Stimulated activated naive CD8-positive, alpha-beta T cell treated with anti-CD3 and anti-CD28 coated beads, Interleukin-15, amount 100 ng/mL, for 72 hours (primary cell): Measurements from ENCODE around the gene OLFM3.

Experiments
- ATAC-seq: fragments of 150-1000 bp; cut with Tn5 transposase; 2 replicates; pipeline ENCODE4 v1.10.0; 2021; ENCODE audit warnings: mild to moderate bottlenecking, moderate library complexity
- DNase-seq, 2 donors: peaks; one replicate each; pipeline ENCODE4 v3.0.0; 2021 to 2022
- H3K27ac Mint-ChIP-seq, 2 donors: one replicate each; pipeline ENCODE4 v1.8.0; 2022; ENCODE audit warnings: mild to moderate bottlenecking in 2 of 2, mixed read lengths in 2 of 2, moderate library complexity in 2 of 2
- H3K27me3 Mint-ChIP-seq: one replicate; pipeline ENCODE4 v1.8.0; 2022; ENCODE audit warnings: mixed read lengths
- H3K4me1 Mint-ChIP-seq: one replicate; pipeline ENCODE4 v1.8.0; 2022; ENCODE audit warnings: mild to moderate bottlenecking, mixed read lengths
- H3K4me3 Mint-ChIP-seq, 2 donors: one replicate each; pipeline ENCODE4 v1.8.0; 2022; ENCODE audit warnings: mild to moderate bottlenecking in 2 of 2, mixed read lengths in 2 of 2, moderate library complexity in 1 of 2
- H3K9me3 Mint-ChIP-seq, 2 donors: one replicate each; pipeline ENCODE4 v1.8.0; 2022; ENCODE audit warnings: mixed read lengths in 2 of 2

OLFM3 gene

GRCh38 chr1:101965341-101965740 lies 31.4 kb downstream of the OLFM3 start:
- no peak for DNase-seq
- H3K4me3 Mint-ChIP-seq, result no peak overlapping the region
- ATAC-seq, result no peak
- H3K27ac Mint-ChIP-seq, result no peak overlapping the region
- no peaks in the 10 kb centered on the region for H3K9me3 Mint-ChIP-seq
- no peaks in the 10 kb centered on the region for H3K27me3 Mint-ChIP-seq
- H3K4me1 Mint-ChIP-seq, result no peaks in the 10 kb centered on the region

DNA sequence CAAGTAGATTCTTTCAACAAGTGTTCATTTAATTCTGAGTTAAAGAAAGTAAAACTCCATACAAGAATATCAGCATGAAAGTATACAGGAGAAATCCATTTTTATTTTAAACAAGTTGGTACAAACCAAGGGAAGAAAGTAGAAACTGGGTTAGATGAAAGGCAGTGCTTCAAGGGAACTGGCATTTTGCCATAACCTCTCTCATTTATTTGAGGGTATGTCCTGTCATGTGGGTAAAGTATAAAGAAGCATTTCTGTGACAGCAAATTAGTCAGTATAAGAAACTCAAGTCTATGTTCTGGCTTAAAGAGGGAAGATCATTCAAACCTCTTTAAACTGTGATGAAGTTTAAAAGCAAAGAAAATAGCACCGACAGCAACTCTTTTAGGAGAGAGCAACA lies 32.0 kb downstream of the OLFM3 start:
- no peak for DNase-seq
- Mint-ChIP-seq H3K4me3 (no peak overlapping the region), H3K9me3 (no peaks in the 10 kb centered on the region), H3K27ac (no peak overlapping the region), H3K4me1 (no peaks in the 10 kb centered on the region), H3K27me3 (no peaks in the 10 kb centered on the region)
- ATAC-seq, result no peak

- Mint-ChIP-seq H3K4me3 (no peak overlapping the region), H3K27me3 (no peaks in the 10 kb centered on the region), H3K27ac (no peak overlapping the region), H3K4me1 (no peaks in the 10 kb centered on the region), H3K9me3 (no peaks in the 10 kb centered on the region)
- DNase-seq (no peak), ATAC-seq (no peak)
Observed at GRCh38 chr1:101960142-101960541, 36.6 kb downstream of the OLFM3 start.

GRCh38 chr1:101959456-101959855 lies 37.3 kb downstream of the OLFM3 start:
- Mint-ChIP-seq H3K27ac (no peak overlapping the region), H3K9me3 (no peaks in the 10 kb centered on the region), H3K27me3 (no peaks in the 10 kb centered on the region), H3K4me3 (no peak overlapping the region), H3K4me1 (no peaks in the 10 kb centered on the region)
- DNase-seq (no peak), ATAC-seq (no peak)

DNA sequence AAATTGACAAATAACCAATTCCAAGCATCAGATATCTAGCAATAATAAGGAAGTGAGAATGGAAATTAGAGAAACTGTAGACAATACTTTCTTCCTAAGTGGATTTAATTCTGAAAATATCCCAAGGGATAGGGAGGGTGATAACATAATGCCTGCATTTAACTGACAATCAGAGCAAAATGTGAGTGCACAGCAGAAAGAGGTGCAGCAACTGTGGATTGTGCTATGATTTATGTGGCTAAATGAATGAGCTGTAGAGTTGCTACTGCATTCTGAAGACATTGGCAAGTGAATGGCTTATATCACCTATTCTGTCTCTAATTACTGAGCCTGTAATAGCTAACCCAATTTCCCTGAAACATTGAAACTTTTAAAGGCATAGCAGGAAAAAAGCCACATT lies 39.0 kb downstream of the OLFM3 start:
- DNase-seq (no peak), ATAC-seq (no peak)
- Mint-ChIP-seq H3K4me1 (no peaks in the 10 kb centered on the region), H3K4me3 (no peak overlapping the region), H3K27me3 (no peaks in the 10 kb centered on the region), H3K9me3 (no peaks in the 10 kb centered on the region), H3K27ac (no peak overlapping the region)

DNA sequence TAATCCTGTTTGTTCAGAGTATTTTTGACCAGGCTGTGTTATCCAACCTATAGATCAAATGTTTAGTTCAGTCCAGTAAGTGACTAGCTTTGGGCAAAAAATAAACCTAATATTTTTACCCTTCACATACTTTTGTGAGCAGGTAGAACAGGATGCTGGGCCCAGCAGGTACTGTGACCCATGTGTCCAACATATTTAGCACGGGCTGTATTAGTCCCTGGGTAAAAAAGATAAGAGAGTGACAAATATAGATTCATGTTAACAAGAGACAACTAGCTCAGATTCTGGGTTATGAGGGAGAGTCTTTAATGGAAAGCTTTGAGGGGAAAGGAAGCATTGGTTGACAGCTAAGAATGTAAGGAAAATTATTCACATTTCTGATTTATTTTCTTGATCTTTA lies 43.1 kb downstream of the OLFM3 start:
- ATAC-seq (no peak), DNase-seq (no peak)
- no peak overlapping the region for H3K27ac Mint-ChIP-seq
- no peak overlapping the region for H3K4me3 Mint-ChIP-seq
- no peaks in the 10 kb centered on the region for H3K9me3 Mint-ChIP-seq
- no peaks in the 10 kb centered on the region for H3K27me3 Mint-ChIP-seq
- no peaks in the 10 kb centered on the region for H3K4me1 Mint-ChIP-seq

GRCh38 chr1:101945884-101946283 lies 50.8 kb downstream of the OLFM3 start:
- DNase-seq, result no peak
- Mint-ChIP-seq H3K4me1 (no peaks in the 10 kb centered on the region), H3K4me3 (no peak overlapping the region), H3K27me3 (no peaks in the 10 kb centered on the region), H3K27ac (no peak overlapping the region), H3K9me3 (no peaks in the 10 kb centered on the region)
- no peak for ATAC-seq

DNA sequence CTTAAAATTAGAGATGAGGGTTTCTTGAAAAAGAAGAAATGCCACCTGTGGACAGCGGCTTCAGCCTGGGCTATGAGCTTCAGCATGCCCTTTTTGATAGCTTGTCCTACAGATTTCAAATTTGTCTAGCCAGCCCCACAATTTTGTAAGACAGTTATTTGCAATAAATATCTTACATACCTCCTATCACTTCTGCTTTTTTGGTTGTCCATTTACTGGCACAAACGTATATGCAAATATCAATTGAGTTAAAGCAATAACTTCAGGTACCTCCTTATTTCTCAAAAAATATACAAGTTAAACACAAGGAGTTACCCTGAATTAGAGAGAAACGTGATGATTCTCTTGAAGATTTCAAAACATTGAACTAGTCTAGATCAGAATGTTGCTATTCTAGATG lies 53.5 kb downstream of the OLFM3 start:
- Mint-ChIP-seq H3K4me1 (no peaks in the 10 kb centered on the region), H3K27me3 (no peaks in the 10 kb centered on the region), H3K9me3 (no peaks in the 10 kb centered on the region), H3K4me3 (no peak overlapping the region), H3K27ac (no peak overlapping the region)
- no peak for ATAC-seq
- no peak for DNase-seq

- DNase-seq (no peak), ATAC-seq (no peak)
- Mint-ChIP-seq H3K4me3 (no peak overlapping the region), H3K27ac (no peak overlapping the region), H3K4me1 (no peaks in the 10 kb centered on the region), H3K27me3 (no peaks in the 10 kb centered on the region), H3K9me3 (peaks cover 0 to 5% of the 10 kb centered on the region in 2 donors)
Observed at GRCh38 chr1:101942516-101943193, 54.1 kb downstream of the OLFM3 start.

- H3K4me3 Mint-ChIP-seq, result no peak overlapping the region
- H3K4me1 Mint-ChIP-seq, result no peaks in the 10 kb centered on the region
- H3K27me3 Mint-ChIP-seq, result no peaks in the 10 kb centered on the region
- ATAC-seq (no peak), DNase-seq (no peak)
- H3K27ac Mint-ChIP-seq, result no peak overlapping the region
- H3K9me3 Mint-ChIP-seq, result peaks cover 0 to 9% of the 10 kb centered on the region in 2 donors
Observed at GRCh38 chr1:101938681-101939080, 58.0 kb downstream of the OLFM3 start.

DNA sequence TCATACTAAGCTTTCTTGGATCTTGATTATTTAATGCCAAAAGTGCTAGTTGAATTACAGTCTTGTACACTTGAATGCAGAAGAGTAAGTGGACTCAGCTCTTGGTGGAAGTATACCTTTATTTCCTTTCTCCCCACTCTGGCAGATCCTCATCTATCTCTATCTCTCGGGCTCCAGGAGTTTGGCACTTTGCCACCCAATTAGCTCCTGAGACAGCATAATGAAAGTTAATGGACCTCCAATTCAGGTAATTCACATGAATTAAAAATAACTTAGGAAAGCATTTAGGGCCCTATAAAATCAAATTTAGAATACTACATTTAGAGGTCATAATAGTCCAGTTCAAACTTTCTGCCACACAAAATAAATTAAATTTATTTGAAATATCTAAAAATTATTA lies 67.4 kb downstream of the OLFM3 start:
- Mint-ChIP-seq H3K9me3 (peaks cover 8 to 9% of the 10 kb centered on the region in 2 donors), H3K4me1 (no peaks in the 10 kb centered on the region), H3K4me3 (no peak overlapping the region), H3K27ac (no peak overlapping the region), H3K27me3 (no peaks in the 10 kb centered on the region)
- ATAC-seq (no peak), DNase-seq (no peak)

- ATAC-seq (no peak), DNase-seq (no peak)
- peaks cover 8 to 9% of the 10 kb centered on the region in 2 donors for H3K9me3 Mint-ChIP-seq
- H3K27me3 Mint-ChIP-seq, result no peaks in the 10 kb centered on the region
- H3K27ac Mint-ChIP-seq, result no peak overlapping the region
- no peak overlapping the region for H3K4me3 Mint-ChIP-seq
- no peaks in the 10 kb centered on the region for H3K4me1 Mint-ChIP-seq
Observed at GRCh38 chr1:101928829-101929228, 67.9 kb downstream of the OLFM3 start.

DNA sequence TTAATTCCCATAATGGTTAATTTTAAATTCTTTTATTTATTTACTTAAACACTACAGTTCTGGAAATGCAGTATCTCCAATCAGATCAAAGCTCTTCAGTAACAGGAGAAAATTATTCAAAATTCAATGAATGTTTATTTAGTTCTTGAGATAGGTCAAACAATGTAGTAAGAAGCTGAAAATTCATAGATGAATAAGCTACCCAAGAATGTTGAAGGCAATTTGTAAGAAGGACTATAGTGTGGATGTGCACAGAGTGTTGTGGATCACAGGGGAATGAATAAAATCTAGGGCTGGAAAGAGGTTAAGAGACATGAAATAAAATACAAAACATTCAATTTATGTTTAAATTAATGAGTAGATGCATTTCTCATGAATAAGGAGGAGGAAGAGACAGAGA lies 72.0 kb downstream of the OLFM3 start:
- no peak for ATAC-seq
- no peaks in the 10 kb centered on the region for H3K27me3 Mint-ChIP-seq
- no peak overlapping the region for H3K27ac Mint-ChIP-seq
- no peak for DNase-seq
- no peaks in the 10 kb centered on the region for H3K9me3 Mint-ChIP-seq
- no peaks in the 10 kb centered on the region for H3K4me1 Mint-ChIP-seq
- H3K4me3 Mint-ChIP-seq, result no peak overlapping the region

DNA sequence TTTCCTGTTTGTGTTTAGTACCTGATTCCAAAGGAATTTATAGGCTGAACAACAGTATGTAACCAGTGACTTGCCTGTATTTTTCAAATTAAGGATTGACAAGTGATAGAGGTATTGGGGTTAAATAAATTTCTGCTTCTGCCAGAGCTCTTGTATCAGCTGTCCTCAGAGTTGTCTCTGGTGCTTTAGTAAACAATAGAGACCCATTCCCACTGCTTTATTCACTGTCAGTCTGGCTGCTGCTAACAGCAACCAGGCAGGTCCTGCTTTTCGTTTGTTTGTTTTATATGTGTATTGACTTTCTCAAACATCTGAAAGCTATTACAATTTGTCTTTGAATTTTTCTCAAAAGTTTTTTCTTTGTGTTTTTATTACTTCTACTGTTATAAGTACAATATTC lies 76.1 kb downstream of the OLFM3 start:
- H3K27ac Mint-ChIP-seq, result no peak overlapping the region
- no peaks in the 10 kb centered on the region for H3K4me1 Mint-ChIP-seq
- no peak overlapping the region for H3K4me3 Mint-ChIP-seq
- no peak for DNase-seq
- H3K9me3 Mint-ChIP-seq, result no peaks in the 10 kb centered on the region
- H3K27me3 Mint-ChIP-seq, result no peaks in the 10 kb centered on the region
- no peak for ATAC-seq

- Mint-ChIP-seq H3K9me3 (no peaks in the 10 kb centered on the region), H3K4me3 (no peak overlapping the region), H3K27me3 (no peaks in the 10 kb centered on the region), H3K4me1 (no peaks in the 10 kb centered on the region), H3K27ac (peak overlapping the region in 1 of 2 donors; percentile 46)
- DNase-seq, result no peak
- ATAC-seq, result no peak
Observed at GRCh38 chr1:101918277-101918676, 78.4 kb downstream of the OLFM3 start.

GRCh38 chr1:101915597-101915996 lies 81.1 kb downstream of the OLFM3 start:
- H3K4me1 Mint-ChIP-seq, result no peaks in the 10 kb centered on the region
- ATAC-seq (no peak), DNase-seq (no peak)
- no peak overlapping the region for H3K27ac Mint-ChIP-seq
- no peak overlapping the region for H3K4me3 Mint-ChIP-seq
- H3K9me3 Mint-ChIP-seq, result no peaks in the 10 kb centered on the region
- no peaks in the 10 kb centered on the region for H3K27me3 Mint-ChIP-seq

DNA sequence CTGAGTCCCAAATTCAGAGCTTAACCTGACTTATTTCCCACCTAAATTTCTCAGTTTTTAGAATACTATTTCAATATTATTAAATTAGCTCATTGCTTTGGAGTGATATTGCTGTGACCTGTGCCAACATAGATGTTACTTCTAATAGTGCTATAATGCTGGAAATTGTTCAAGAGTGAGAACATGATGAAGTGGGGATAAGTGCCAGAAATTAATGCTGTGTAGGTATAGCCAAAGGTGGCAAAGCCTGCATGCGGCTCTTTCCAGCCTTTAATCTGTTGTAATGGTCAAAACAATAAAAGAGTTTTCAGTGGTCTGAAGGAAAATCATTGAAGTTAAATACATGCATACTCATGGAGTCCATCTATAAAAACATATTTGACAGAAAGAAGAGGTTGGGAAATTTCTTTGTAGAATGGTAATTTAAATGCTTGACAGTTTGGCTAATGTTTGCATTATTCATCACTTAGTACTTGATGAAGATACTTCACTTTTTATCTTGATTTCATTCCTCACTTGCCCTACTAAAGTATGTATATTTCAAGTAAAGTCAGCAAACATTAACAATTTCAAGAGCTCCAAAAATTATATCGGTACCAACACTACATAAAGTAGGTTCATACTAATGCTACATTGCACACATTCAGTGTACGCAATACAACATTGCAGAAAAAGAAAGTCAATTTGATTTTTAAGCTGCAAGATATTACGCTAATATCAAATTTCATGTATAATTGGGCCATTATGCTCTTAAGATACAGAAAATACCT lies 82.1 kb downstream of the OLFM3 start:
- Mint-ChIP-seq H3K27me3 (no peaks in the 10 kb centered on the region), H3K27ac (no peak overlapping the region), H3K9me3 (no peaks in the 10 kb centered on the region), H3K4me1 (no peaks in the 10 kb centered on the region), H3K4me3 (no peak overlapping the region)
- no peak for DNase-seq
- no peak for ATAC-seq
